WTC11 (cell line): ENCODE data around the gene ACVR1B. TPM values are rescaled to one million over a fixed set of nuclear protein-coding genes. Genes with fewer than 3 reads are reported as not detected.

ENCODE experiments used
- ATAC-seq: fragments of 200-7000 bp; cut with Tn5 transposase; 2 replicates; pipeline ENCODE4 v1.10.0; 2021; ENCODE audit warnings: mild to moderate bottlenecking, moderate library complexity
- CTCF ChIA-PET: fragments of 300-600 bp; sonication (Branson Sonifier 250); formaldehyde crosslinking; loops from one replicate; lab custom pipeline; 2021; ENCODE audit warnings: antibody characterized with exemption; lab: Charles Lee
- POLR2A ChIA-PET: fragments of 350-600 bp; sonication (Branson Sonifier 250); formaldehyde crosslinking; loops from one replicate; lab custom pipeline; 2021; ENCODE audit warnings: antibody characterized with exemption; lab: Charles Lee
- DNase-seq: peaks from one replicate; pipeline ENCODE4 v3.0.0; 2021; ENCODE audit warnings: low spot score
- H3K27ac Mint-ChIP-seq: 2 replicates; pipeline ENCODE4 v1.8.0; 2021; ENCODE audit warnings: mixed read lengths
- H3K27me3 Mint-ChIP-seq: 2 replicates; pipeline ENCODE4 v1.8.0; 2021; ENCODE audit warnings: low read depth, mild to moderate bottlenecking, moderate library complexity, mixed read lengths
- H3K36me3 Mint-ChIP-seq: 2 replicates; pipeline ENCODE4 v1.8.0; 2021; ENCODE audit warnings: mixed read lengths
- H3K4me1 Mint-ChIP-seq: 2 replicates; pipeline ENCODE4 v1.8.0; 2022; ENCODE audit warnings: mixed read lengths
- H3K4me3 Mint-ChIP-seq: 2 replicates; pipeline ENCODE4 v1.8.0; 2021; ENCODE audit warnings: mild to moderate bottlenecking, moderate library complexity, mixed read lengths
- H3K9me3 Mint-ChIP-seq: 2 replicates; pipeline ENCODE4 v1.8.0; 2021; ENCODE audit warnings: mixed read lengths
- EMX1 ChIP-seq: fragments of 250-450 bp; sonication (Bioruptor Pico); IDR thresholded peaks from 2 replicates; pipeline ENCODE4 v1.8.0; 2021; ENCODE audit warnings: mild to moderate bottlenecking
- FOXJ3 ChIP-seq: sonication (generic); formaldehyde crosslinking; IDR thresholded peaks from 2 replicates; pipeline ENCODE4 v1.9.0; 2021; ENCODE audit warnings: missing genetic modification reagents, mild to moderate bottlenecking, borderline replicate concordance
- GABPB1 ChIP-seq: sonication (generic); formaldehyde crosslinking; IDR thresholded peaks from 2 replicates; pipeline ENCODE4 v1.8.1; 2023; ENCODE audit warnings: mild to moderate bottlenecking, missing genetic modification reagents
- JUN ChIP-seq: sonication (generic); formaldehyde crosslinking; IDR thresholded peaks from 2 replicates; pipeline ENCODE4 v1.8.0; 2023; ENCODE audit warnings: mild to moderate bottlenecking, missing genetic modification reagents
- NFYB ChIP-seq: sonication (generic); formaldehyde crosslinking; conservative IDR thresholded peaks from 2 replicates; pipeline ENCODE4 v1.8.0; 2022; ENCODE audit warnings: low read depth, missing genetic modification reagents
- SP1 ChIP-seq: sonication (generic); formaldehyde crosslinking; conservative IDR thresholded peaks from 2 replicates; pipeline ENCODE4 v1.8.1; 2022; ENCODE audit warnings: missing genetic modification reagents
- ZNF138 ChIP-seq: sonication (generic); formaldehyde crosslinking; conservative IDR thresholded peaks from 2 replicates; pipeline ENCODE4 v1.8.1; 2022; ENCODE audit warnings: mild to moderate bottlenecking, moderate library complexity, missing genetic modification reagents
- ZNF232 ChIP-seq: sonication (generic); formaldehyde crosslinking; IDR thresholded peaks from 2 replicates; pipeline ENCODE4 v1.8.0; 2022; ENCODE audit warnings: mild to moderate bottlenecking, missing genetic modification reagents
- ZNF263 ChIP-seq: sonication (generic); formaldehyde crosslinking; IDR thresholded peaks from 2 replicates; pipeline ENCODE4 v1.8.1; 2022; ENCODE audit warnings: low read depth, mild to moderate bottlenecking, moderate library complexity, missing genetic modification reagents
- ZNF396 ChIP-seq: fragments of 250-450 bp; sonication (Bioruptor Pico); IDR thresholded peaks from 2 replicates; pipeline ENCODE4 v1.8.0; 2021; ENCODE audit warnings: mild to moderate bottlenecking, moderate library complexity, borderline replicate concordance
- ZNF416 ChIP-seq: fragments of 250-450 bp; sonication (Bioruptor Pico); IDR thresholded peaks from 2 replicates; pipeline ENCODE4 v1.9.0; 2021; ENCODE audit warnings: mild to moderate bottlenecking, inconsistent platforms
- ZNF423 ChIP-seq: fragments of 250-450 bp; sonication (Bioruptor Pico); IDR thresholded peaks from 2 replicates; pipeline ENCODE4 v2.1.2; 2022; ENCODE audit warnings: mild to moderate bottlenecking, moderate library complexity
- total RNA-seq: library from RNA; stranded (reverse); gene quantifications from 3 replicates; pipeline ENCODE4 v1.2.3, GENCODE V29; 2021
- TF ChIP-seq, protein P1 (sequence below): sonication (generic); formaldehyde crosslinking; IDR thresholded peaks from 2 replicates; pipeline ENCODE4 v1.8.0; 2022; ENCODE audit warnings: mild to moderate bottlenecking, missing genetic modification reagents
- TF ChIP-seq, protein P2 (sequence below): sonication (generic); formaldehyde crosslinking; IDR thresholded peaks from 2 replicates; pipeline ENCODE4 v1.8.1; 2022; ENCODE audit warnings: low read depth, mild to moderate bottlenecking, moderate library complexity, missing genetic modification reagents, borderline replicate concordance
- TF ChIP-seq, protein P3 (sequence below): fragments of 250-450 bp; sonication (Bioruptor Pico); IDR thresholded peaks from 2 replicates; pipeline ENCODE4 v1.9.0; 2021; ENCODE audit warnings: moderate library complexity, mild to moderate bottlenecking, inconsistent platforms, borderline replicate concordance
- TF ChIP-seq, protein P4 (sequence below): fragments of 250-450 bp; sonication (Bioruptor Pico); IDR thresholded peaks from 2 replicates; pipeline ENCODE4 v1.9.0; 2021; ENCODE audit warnings: mild to moderate bottlenecking
- TF ChIP-seq, protein P5 (sequence below): fragments of 250-450 bp; sonication (Bioruptor Pico); IDR thresholded peaks from 2 replicates; pipeline ENCODE4 v1.9.0; 2021; ENCODE audit warnings: mild to moderate bottlenecking, borderline replicate concordance
- TF ChIP-seq, protein P6 (sequence below): sonication (generic); formaldehyde crosslinking; IDR thresholded peaks from 2 replicates; pipeline ENCODE4 v1.8.1; 2023; ENCODE audit warnings: mild to moderate bottlenecking, missing genetic modification reagents, borderline replicate concordance

ACVR1B gene
- total RNA-seq, 1 experiment from 2014 or later: 24.1 TPM

DNA sequence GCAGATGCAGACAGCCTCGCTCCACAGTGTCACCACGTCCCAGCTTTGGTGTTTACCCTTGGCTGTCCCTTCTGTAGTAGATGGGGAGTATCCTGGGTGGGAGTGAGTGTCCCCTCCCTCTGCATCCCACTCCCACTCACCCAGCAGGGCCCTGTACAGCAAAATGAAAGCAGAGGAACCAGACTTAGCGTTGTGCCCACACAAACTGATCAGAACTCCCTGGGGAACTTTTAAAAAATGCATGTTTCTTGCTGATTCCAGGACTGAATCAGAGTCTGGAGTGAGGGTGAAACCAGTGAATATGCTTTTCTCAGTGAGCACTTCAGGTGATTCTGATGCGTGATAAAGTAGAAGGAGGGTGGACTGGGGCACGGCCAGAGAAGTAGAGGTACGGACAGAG, 41.3 kb upstream of the ACVR1B start:
- peaks cover 51% of the 10 kb centered on the region for H3K27me3 Mint-ChIP-seq
- DNase-seq: no peak
- POLR2A ChIA-PET: no interaction called here
- H3K36me3 Mint-ChIP-seq: no peaks in the 10 kb centered on the region
- no peak overlapping the region for H3K27ac Mint-ChIP-seq
- no peak overlapping the region for H3K4me3 Mint-ChIP-seq
- peaks cover 24% of the 10 kb centered on the region for H3K4me1 Mint-ChIP-seq
- TF ChIP-seq, protein P1, sequence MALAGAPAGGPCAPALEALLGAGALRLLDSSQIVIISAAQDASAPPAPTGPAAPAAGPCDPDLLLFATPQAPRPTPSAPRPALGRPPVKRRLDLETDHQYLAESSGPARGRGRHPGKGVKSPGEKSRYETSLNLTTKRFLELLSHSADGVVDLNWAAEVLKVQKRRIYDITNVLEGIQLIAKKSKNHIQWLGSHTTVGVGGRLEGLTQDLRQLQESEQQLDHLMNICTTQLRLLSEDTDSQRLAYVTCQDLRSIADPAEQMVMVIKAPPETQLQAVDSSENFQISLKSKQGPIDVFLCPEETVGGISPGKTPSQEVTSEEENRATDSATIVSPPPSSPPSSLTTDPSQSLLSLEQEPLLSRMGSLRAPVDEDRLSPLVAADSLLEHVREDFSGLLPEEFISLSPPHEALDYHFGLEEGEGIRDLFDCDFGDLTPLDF (CRISPR knock-in tag): no peak
- TF ChIP-seq EMX1 (CRISPR knock-in tag) (no peak), ZNF396 (CRISPR knock-in tag) (no peak), FOXJ3 (CRISPR knock-in tag) (no peak), NFYB (CRISPR knock-in tag) (no peak)
- TF ChIP-seq, protein P2, sequence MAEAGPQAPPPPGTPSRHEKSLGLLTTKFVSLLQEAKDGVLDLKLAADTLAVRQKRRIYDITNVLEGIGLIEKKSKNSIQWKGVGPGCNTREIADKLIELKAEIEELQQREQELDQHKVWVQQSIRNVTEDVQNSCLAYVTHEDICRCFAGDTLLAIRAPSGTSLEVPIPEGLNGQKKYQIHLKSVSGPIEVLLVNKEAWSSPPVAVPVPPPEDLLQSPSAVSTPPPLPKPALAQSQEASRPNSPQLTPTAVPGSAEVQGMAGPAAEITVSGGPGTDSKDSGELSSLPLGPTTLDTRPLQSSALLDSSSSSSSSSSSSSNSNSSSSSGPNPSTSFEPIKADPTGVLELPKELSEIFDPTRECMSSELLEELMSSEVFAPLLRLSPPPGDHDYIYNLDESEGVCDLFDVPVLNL (CRISPR knock-in tag): no peak
- no peaks in the 10 kb centered on the region for H3K9me3 Mint-ChIP-seq
- CTCF ChIA-PET: interaction anchor here (5.5 kb wide), 1 partner anchor 13 kb away, joined by 143 read pairs; no protein-coding TSS in a partner anchor
- no peak for ATAC-seq

DNA sequence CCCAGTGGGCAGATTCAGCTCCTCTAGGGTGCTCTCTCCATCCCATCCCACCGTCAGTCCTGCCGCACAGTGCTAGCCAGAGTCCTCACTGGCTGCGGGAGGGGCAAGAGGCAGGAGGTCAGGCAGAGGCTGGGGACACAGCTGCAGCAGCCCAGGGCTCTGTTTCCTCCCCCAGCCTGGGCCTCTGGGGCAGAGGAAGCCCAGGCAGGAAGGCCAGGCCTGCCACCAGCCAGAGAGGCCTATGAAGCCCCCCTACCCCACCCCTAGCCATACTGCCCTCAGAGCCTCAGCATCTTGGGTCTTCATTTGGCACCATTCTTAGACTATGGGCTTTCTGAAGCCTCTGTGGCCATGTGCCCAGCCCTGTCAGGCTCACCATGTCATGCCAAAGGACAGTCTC, 40.8 kb upstream of the ACVR1B start:
- H3K36me3 Mint-ChIP-seq: no peaks in the 10 kb centered on the region
- ATAC-seq (no peak), DNase-seq (no peak)
- H3K27me3 Mint-ChIP-seq: peaks cover 46% of the 10 kb centered on the region
- no peak overlapping the region for H3K4me3 Mint-ChIP-seq
- ChIA-PET POLR2A (no interaction called here), CTCF (interaction anchor here (1.5 to 5.5 kb wide), 3 partner anchors 12 to 61 kb away, joined by 5 to 143 read pairs (median 24); no protein-coding TSS in a partner anchor)
- no peak for TF ChIP-seq NFYB (CRISPR knock-in tag)
- no peak for TF ChIP-seq GABPB1 (CRISPR knock-in tag)
- TF ChIP-seq ZNF232 (CRISPR knock-in tag): no peak
- TF ChIP-seq ZNF423 (CRISPR knock-in tag): no peak
- TF ChIP-seq, protein P3, sequence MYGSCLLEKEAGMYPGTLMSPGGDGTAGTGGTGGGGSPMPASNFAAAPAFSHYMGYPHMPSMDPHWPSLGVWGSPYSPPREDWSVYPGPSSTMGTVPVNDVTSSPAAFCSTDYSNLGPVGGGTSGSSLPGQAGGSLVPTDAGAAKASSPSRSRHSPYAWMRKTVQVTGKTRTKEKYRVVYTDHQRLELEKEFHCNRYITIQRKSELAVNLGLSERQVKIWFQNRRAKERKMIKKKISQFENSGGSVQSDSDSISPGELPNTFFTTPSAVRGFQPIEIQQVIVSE (CRISPR knock-in tag): no peak
- no peak for TF ChIP-seq JUN (CRISPR knock-in tag)
- TF ChIP-seq SP1: no peak
- no peak for TF ChIP-seq ZNF263 (CRISPR knock-in tag)
- TF ChIP-seq, protein P4, sequence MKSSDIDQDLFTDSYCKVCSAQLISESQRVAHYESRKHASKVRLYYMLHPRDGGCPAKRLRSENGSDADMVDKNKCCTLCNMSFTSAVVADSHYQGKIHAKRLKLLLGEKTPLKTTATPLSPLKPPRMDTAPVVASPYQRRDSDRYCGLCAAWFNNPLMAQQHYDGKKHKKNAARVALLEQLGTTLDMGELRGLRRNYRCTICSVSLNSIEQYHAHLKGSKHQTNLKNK (CRISPR knock-in tag): no peak
- no peak for TF ChIP-seq ZNF416 (CRISPR knock-in tag)
- TF ChIP-seq, protein P5, sequence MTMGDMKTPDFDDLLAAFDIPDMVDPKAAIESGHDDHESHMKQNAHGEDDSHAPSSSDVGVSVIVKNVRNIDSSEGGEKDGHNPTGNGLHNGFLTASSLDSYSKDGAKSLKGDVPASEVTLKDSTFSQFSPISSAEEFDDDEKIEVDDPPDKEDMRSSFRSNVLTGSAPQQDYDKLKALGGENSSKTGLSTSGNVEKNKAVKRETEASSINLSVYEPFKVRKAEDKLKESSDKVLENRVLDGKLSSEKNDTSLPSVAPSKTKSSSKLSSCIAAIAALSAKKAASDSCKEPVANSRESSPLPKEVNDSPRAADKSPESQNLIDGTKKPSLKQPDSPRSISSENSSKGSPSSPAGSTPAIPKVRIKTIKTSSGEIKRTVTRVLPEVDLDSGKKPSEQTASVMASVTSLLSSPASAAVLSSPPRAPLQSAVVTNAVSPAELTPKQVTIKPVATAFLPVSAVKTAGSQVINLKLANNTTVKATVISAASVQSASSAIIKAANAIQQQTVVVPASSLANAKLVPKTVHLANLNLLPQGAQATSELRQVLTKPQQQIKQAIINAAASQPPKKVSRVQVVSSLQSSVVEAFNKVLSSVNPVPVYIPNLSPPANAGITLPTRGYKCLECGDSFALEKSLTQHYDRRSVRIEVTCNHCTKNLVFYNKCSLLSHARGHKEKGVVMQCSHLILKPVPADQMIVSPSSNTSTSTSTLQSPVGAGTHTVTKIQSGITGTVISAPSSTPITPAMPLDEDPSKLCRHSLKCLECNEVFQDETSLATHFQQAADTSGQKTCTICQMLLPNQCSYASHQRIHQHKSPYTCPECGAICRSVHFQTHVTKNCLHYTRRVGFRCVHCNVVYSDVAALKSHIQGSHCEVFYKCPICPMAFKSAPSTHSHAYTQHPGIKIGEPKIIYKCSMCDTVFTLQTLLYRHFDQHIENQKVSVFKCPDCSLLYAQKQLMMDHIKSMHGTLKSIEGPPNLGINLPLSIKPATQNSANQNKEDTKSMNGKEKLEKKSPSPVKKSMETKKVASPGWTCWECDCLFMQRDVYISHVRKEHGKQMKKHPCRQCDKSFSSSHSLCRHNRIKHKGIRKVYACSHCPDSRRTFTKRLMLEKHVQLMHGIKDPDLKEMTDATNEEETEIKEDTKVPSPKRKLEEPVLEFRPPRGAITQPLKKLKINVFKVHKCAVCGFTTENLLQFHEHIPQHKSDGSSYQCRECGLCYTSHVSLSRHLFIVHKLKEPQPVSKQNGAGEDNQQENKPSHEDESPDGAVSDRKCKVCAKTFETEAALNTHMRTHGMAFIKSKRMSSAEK: no peak
- TF ChIP-seq, protein P6, sequence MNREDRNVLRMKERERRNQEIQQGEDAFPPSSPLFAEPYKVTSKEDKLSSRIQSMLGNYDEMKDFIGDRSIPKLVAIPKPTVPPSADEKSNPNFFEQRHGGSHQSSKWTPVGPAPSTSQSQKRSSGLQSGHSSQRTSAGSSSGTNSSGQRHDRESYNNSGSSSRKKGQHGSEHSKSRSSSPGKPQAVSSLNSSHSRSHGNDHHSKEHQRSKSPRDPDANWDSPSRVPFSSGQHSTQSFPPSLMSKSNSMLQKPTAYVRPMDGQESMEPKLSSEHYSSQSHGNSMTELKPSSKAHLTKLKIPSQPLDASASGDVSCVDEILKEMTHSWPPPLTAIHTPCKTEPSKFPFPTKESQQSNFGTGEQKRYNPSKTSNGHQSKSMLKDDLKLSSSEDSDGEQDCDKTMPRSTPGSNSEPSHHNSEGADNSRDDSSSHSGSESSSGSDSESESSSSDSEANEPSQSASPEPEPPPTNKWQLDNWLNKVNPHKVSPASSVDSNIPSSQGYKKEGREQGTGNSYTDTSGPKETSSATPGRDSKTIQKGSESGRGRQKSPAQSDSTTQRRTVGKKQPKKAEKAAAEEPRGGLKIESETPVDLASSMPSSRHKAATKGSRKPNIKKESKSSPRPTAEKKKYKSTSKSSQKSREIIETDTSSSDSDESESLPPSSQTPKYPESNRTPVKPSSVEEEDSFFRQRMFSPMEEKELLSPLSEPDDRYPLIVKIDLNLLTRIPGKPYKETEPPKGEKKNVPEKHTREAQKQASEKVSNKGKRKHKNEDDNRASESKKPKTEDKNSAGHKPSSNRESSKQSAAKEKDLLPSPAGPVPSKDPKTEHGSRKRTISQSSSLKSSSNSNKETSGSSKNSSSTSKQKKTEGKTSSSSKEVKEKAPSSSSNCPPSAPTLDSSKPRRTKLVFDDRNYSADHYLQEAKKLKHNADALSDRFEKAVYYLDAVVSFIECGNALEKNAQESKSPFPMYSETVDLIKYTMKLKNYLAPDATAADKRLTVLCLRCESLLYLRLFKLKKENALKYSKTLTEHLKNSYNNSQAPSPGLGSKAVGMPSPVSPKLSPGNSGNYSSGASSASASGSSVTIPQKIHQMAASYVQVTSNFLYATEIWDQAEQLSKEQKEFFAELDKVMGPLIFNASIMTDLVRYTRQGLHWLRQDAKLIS (CRISPR knock-in tag): no peak
- no peak for TF ChIP-seq ZNF138 (CRISPR knock-in tag)
- H3K27ac Mint-ChIP-seq: no peak overlapping the region
- no peaks in the 10 kb centered on the region for H3K9me3 Mint-ChIP-seq
- H3K4me1 Mint-ChIP-seq: peaks cover 26% of the 10 kb centered on the region
